Tibial nerve (tissue), 4 donors: ENCODE results near the gene ST6GALNAC6. TPM values are rescaled to one million over a fixed set of nuclear protein-coding genes. Genes with fewer than 3 reads are reported as not detected.

Experiments used
- DNase-seq, 2 donors: peaks; one replicate each; pipeline ENCODE4 v3.0.0-alpha.2; 2019; ENCODE audit warnings: low spot score in 2 of 2
- H3K27ac ChIP-seq, 4 donors: fragments of 200-600 bp; sonication (generic) in 3 of 4; one replicate each; pipeline ENCODE4 v1.5.1; 2017 to 2019; ENCODE audit warnings: mild to moderate bottlenecking in 1 of 4
- H3K27me3 ChIP-seq, 2 donors: fragments of 200-600 bp; sonication (generic) in 1 of 2; one replicate each; pipeline versions ENCODE4 v1.5.1 to v1.6.0; 2017 to 2019
- H3K36me3 ChIP-seq, 3 donors: fragments of 200-600 bp; sonication (generic); one replicate each; pipeline ENCODE4 v1.5.1; 2018 to 2019
- H3K4me1 ChIP-seq, 4 donors: fragments of 200-600 bp; sonication (generic) in 3 of 4; one replicate each; pipeline ENCODE4 v1.5.1; 2017 to 2019
- H3K4me3 ChIP-seq, 4 donors: fragments of 200-600 bp; sonication (generic) in 3 of 4; one replicate each; pipeline ENCODE4 v1.5.1; 2017 to 2019; ENCODE audit warnings: mild to moderate bottlenecking in 1 of 4, moderate library complexity in 1 of 4
- H3K9me3 ChIP-seq, 4 donors: fragments of 200-600 bp; sonication (generic) in 3 of 4; one replicate each; pipeline ENCODE4 v1.5.1; 2017 to 2019
- EP300 ChIP-seq, 2 donors: sonication (generic); formaldehyde crosslinking; IDR thresholded peaks; one replicate each; pipeline ENCODE4 v1.6.1; 2017; ENCODE audit warnings: antibody characterized with exemption in 2 of 2, mild to moderate bottlenecking in 1 of 2
- POLR2A ChIP-seq, 2 donors: fragments of 450-650 bp; IDR thresholded peaks; one replicate each; pipeline ENCODE4 v1.6.1; 2017; ENCODE audit warnings: antibody characterized with exemption in 2 of 2, mild to moderate bottlenecking in 2 of 2, moderate library complexity in 2 of 2
- WGBS, 2 donors: methylation state at CpG; one replicate each; pipeline ENCODE4 v1.1.5; 2018; 5-methylcytosine and 5-hydroxymethylcytosine counted together
- total RNA-seq, 4 donors: library from RNA; depleted of rRNA; stranded (reverse); fragments of >200 nt; gene quantifications; one replicate each; pipeline ENCODE4 v1.1.0, GENCODE V29; 2016
- TF ChIP-seq, protein P1 (sequence below), 5 experiments: fragments of 200-600 bp in 3 of 5; fragments of 450-650 bp in 2 of 5; sonication (generic) in 3 of 5; IDR thresholded peaks; one replicate each; pipeline ENCODE4 v1.5.1; 2016 to 2019; ENCODE audit warnings: antibody characterized with exemption in 5 of 5, mild to moderate bottlenecking in 3 of 5, moderate library complexity in 2 of 5

Gene ST6GALNAC6
- total RNA-seq, 4 donors from 2014 or later, result 108 to 193 (median 172) TPM

DNA sequence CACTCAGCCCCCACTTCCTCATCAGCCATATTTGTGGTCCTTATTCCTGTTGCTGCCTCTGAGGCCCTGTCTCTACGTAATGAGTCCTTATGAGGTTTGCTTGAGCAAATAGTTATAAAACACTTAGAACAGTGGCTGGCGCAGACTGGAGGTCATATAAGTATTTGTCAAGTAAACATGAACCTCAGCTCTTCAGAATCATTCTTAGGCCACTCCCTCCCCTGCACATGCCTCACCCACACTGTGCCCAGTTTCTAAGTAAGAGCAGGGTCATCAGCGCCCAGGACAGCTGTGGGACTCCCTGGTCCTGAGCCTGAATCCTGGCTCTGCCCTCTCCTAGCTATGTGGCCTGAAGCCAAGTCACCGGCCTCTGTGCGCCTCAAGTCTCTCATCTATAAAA lies 13.5 kb upstream of the ST6GALNAC6 start:
- no peaks in the 10 kb centered on the region for H3K9me3 ChIP-seq
- no peak for DNase-seq
- peaks cover 0 to 62% (median 0%) of the 10 kb centered on the region in 3 donors for H3K36me3 ChIP-seq
- H3K27ac ChIP-seq, result no peak overlapping the region
- H3K4me3 ChIP-seq, result no peak overlapping the region
- 74 to 80% methylated on average over 5 of the region's 5 CpGs for WGBS, 2 donors
- H3K27me3 ChIP-seq, result no peaks in the 10 kb centered on the region
- peaks cover 0 to 45% (median 17%) of the 10 kb centered on the region in 4 donors for H3K4me1 ChIP-seq
- TF ChIP-seq, protein P1, sequence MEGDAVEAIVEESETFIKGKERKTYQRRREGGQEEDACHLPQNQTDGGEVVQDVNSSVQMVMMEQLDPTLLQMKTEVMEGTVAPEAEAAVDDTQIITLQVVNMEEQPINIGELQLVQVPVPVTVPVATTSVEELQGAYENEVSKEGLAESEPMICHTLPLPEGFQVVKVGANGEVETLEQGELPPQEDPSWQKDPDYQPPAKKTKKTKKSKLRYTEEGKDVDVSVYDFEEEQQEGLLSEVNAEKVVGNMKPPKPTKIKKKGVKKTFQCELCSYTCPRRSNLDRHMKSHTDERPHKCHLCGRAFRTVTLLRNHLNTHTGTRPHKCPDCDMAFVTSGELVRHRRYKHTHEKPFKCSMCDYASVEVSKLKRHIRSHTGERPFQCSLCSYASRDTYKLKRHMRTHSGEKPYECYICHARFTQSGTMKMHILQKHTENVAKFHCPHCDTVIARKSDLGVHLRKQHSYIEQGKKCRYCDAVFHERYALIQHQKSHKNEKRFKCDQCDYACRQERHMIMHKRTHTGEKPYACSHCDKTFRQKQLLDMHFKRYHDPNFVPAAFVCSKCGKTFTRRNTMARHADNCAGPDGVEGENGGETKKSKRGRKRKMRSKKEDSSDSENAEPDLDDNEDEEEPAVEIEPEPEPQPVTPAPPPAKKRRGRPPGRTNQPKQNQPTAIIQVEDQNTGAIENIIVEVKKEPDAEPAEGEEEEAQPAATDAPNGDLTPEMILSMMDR (IDR thresholded peaks at IDR 0.05), result no peak
- TF ChIP-seq POLR2A (IDR thresholded peaks at IDR 0.05) (no peak), EP300 (IDR thresholded peaks at IDR 0.05) (no peak)

DNA sequence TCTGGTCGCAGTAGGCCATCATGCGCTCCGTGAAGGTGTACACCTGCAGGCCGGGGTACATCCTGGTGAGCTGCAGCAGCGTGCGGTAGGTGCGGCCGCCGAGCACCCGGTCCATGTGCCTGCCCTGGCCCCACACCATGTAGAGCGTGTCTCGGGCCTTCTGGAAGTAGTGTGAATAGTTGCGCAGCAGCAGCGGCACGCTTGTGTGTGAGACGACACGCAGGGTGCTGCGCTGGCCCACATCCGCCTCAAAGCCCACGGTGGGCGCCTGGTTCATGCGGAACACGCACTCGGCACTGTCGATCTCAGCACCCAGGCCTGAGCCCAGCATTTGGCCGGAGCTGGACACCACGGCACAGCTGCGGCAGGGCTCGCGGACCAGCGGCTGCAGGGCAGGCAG lies 12.9 kb upstream of the ST6GALNAC6 start:
- no peak overlapping the region for H3K4me3 ChIP-seq
- no peak for TF ChIP-seq POLR2A (IDR thresholded peaks at IDR 0.05)
- peaks cover 0 to 45% (median 15%) of the 10 kb centered on the region in 4 donors for H3K4me1 ChIP-seq
- H3K27ac ChIP-seq, result no peak overlapping the region
- peaks cover 0 to 64% (median 0%) of the 10 kb centered on the region in 3 donors for H3K36me3 ChIP-seq
- DNase-seq, result no peak
- no peaks in the 10 kb centered on the region for H3K27me3 ChIP-seq
- 95 to 96% methylated on average over 30 to 31 of the region's 31 CpGs for WGBS, 2 donors
- H3K9me3 ChIP-seq, result no peaks in the 10 kb centered on the region

DNA sequence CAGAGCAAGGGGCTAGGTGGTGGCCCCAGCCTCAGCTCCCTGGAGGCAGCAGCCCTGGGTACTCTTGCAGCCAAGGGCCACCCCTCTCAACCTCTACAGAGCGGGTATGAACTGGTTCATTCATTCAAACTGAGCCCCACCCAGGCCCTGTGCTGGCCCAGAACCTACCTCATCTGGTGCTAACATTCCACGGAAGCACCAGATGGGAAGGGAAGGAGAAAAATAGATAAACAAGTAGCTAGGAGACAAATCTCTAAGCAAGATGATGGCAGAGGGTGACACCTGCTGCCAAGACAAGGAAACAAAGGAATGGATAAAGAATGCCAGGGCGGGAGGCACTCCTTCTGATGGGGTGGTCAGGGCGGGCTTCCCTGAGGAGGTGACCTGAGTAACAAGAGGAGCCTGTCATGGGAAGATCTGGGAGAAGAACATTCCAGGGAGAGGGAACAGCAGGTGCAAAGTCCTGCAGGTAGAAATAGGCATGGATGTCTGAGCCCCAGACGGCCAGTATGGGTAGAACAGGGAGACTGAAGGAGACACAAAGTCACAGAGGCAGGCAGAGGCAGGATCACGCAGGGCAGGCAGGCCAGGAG lies 11.3 kb upstream of the ST6GALNAC6 start:
- H3K27ac ChIP-seq, result peak overlapping the region in 3 of 4 donors; percentile 46 to 60 (median 53)
- DNase-seq, result no peak
- H3K9me3 ChIP-seq, result no peaks in the 10 kb centered on the region
- peaks cover 0 to 49% (median 26%) of the 10 kb centered on the region in 4 donors for H3K4me1 ChIP-seq
- no peak overlapping the region for H3K4me3 ChIP-seq
- H3K27me3 ChIP-seq, result no peaks in the 10 kb centered on the region
- 62 to 63% methylated on average over 6 of the region's 6 CpGs for WGBS, 2 donors
- TF ChIP-seq POLR2A (IDR thresholded peaks at IDR 0.05) (no peak), EP300 (IDR thresholded peaks at IDR 0.05) (no peak)
- TF ChIP-seq, protein P1 (IDR thresholded peaks at IDR 0.05), result peak in 3 of 5 experiments; percentile 10 to 34 (median 13)
- peaks cover 0 to 64% (median 0%) of the 10 kb centered on the region in 3 donors for H3K36me3 ChIP-seq

DNA sequence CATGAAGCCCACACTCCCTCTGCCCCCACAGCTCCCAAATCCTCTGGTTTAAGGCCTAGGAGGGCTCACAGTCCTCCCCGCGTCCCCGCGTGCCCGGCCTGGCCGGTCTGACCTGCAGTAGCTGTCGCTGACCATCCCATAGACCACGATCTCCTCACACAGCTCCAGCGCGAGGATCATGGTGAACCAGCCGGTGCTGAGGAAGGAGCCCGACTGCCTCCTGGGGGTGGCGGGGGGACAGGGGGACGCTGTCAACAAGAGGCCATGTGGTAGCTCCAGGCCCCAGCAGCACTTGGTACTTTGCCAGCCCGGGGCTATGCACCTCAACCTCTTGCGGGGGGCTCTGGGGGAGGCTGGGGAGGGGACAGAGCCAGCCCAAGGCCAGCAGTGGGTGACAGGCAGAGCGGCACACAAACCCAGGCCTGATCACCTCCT lies 10.5 kb upstream of the ST6GALNAC6 start:
- TF ChIP-seq EP300 (IDR thresholded peaks at IDR 0.05), result no peak
- TF ChIP-seq, protein P1 (IDR thresholded peaks at IDR 0.05), result no peak
- no peak for TF ChIP-seq POLR2A (IDR thresholded peaks at IDR 0.05)
- Histone ChIP-seq H3K27ac (peak overlapping the region; percentile 2 to 53 (median 36)), H3K9me3 (no peaks in the 10 kb centered on the region), H3K27me3 (no peaks in the 10 kb centered on the region), H3K4me1 (peaks cover 0 to 50% (median 30%) of the 10 kb centered on the region in 4 donors), H3K4me3 (no peak overlapping the region), H3K36me3 (peaks cover 0 to 64% (median 0%) of the 10 kb centered on the region in 3 donors)
- 84 to 87% methylated on average over 16 of the region's 17 CpGs for WGBS, 2 donors
- no peak for DNase-seq

DNA sequence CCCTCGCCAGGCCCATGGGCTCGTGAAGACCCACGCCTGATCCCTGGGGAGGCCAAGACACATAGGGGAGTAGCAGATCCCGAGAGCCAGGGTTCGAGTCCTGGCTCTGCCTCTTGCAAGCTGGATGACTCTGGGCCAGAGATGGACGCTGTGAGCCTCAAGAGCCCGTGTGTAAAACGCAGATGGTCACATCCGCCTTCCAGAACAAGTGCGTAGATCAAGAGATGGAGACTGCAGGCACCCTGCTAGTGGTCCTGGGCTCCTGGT lies 9.2 kb upstream of the ST6GALNAC6 start:
- no peak overlapping the region for H3K4me3 ChIP-seq
- no peak for TF ChIP-seq EP300 (IDR thresholded peaks at IDR 0.05)
- no peak for TF ChIP-seq POLR2A (IDR thresholded peaks at IDR 0.05)
- TF ChIP-seq, protein P1 (IDR thresholded peaks at IDR 0.05), result no peak
- WGBS, 2 donors, result 91 to 97% methylated on average over 9 to 10 of the region's 10 CpGs
- no peaks in the 10 kb centered on the region for H3K9me3 ChIP-seq
- no peaks in the 10 kb centered on the region for H3K27me3 ChIP-seq
- peaks cover 0 to 53% (median 0%) of the 10 kb centered on the region in 3 donors for H3K36me3 ChIP-seq
- peaks cover 0 to 59% (median 41%) of the 10 kb centered on the region in 4 donors for H3K4me1 ChIP-seq
- H3K27ac ChIP-seq, result peak overlapping the region in 2 of 4 donors; percentile 87 to 88
- DNase-seq, result no peak
